Thoracic aorta (tissue), 2 donors: ENCODE measurements around the gene ALDH3A2. TPM values are rescaled to one million over a fixed set of nuclear protein-coding genes. Genes with fewer than 3 reads are reported as not detected.

Source experiments
- ATAC-seq: fragments of 150-250 bp; one replicate; pipeline ENCODE4 v1.8.0; 2017; ENCODE audit warnings: low read depth; ENCODE audit not compliant: insufficient number of reproducible peaks, low FRiP score
- DNase-seq: peaks from one replicate; pipeline ENCODE4 v3.0.0-alpha.2; 2020; ENCODE audit warnings: low spot score
- H3K27ac ChIP-seq, 2 donors: fragments of 200-600 bp; sonication (generic); 1 replicate in 1 of 2; 2 replicates in 1 of 2; pipeline ENCODE4 v1.5.1; 2016; ENCODE audit warnings: mild to moderate bottlenecking in 2 of 2, moderate library complexity in 2 of 2
- H3K27me3 ChIP-seq: fragments of 200-600 bp; sonication (generic); replicated peaks from 2 replicates; pipeline ENCODE4 v1.6.0; 2016; ENCODE audit warnings: mild to moderate bottlenecking; ENCODE audit not compliant: insufficient read depth
- H3K36me3 ChIP-seq: fragments of 200-600 bp; sonication (generic); one replicate; pipeline ENCODE4 v1.5.1; 2016
- H3K4me1 ChIP-seq, 2 donors: fragments of 200-600 bp; sonication (generic); 1 replicate in 1 of 2; 2 replicates in 1 of 2; pipeline versions ENCODE4 v1.5.1 to v1.6.0; 2016; ENCODE audit warnings: low read depth in 2 of 2, mild to moderate bottlenecking in 1 of 2; ENCODE audit not compliant: control insufficient read depth in 1 of 2
- H3K4me3 ChIP-seq: fragments of 200-600 bp; sonication (generic); 2 replicates; pipeline ENCODE4 v1.5.1; 2016; ENCODE audit warnings: mild to moderate bottlenecking
- H3K9me3 ChIP-seq: fragments of 200-600 bp; sonication (generic); 2 replicates; pipeline ENCODE4 v1.5.1; 2016
- total RNA-seq, 2 donors: library from RNA; depleted of rRNA; stranded (reverse); fragments of >200 nt; gene quantifications; one replicate each; pipeline versions ENCODE4 v1.1.0 to v1.2.3, GENCODE V29; 2016
- TF ChIP-seq, protein P1 (sequence below): fragments of 200-600 bp; sonication (generic); IDR thresholded peaks from one replicate; pipeline ENCODE4 v1.5.1; 2019; ENCODE audit warnings: antibody characterized with exemption

ALDH3A2 gene
- total RNA-seq = 100 to 1,000 TPM in 1 of 2 donors, 10 to 100 TPM in 1; 98.1 to 125 TPM

DNA sequence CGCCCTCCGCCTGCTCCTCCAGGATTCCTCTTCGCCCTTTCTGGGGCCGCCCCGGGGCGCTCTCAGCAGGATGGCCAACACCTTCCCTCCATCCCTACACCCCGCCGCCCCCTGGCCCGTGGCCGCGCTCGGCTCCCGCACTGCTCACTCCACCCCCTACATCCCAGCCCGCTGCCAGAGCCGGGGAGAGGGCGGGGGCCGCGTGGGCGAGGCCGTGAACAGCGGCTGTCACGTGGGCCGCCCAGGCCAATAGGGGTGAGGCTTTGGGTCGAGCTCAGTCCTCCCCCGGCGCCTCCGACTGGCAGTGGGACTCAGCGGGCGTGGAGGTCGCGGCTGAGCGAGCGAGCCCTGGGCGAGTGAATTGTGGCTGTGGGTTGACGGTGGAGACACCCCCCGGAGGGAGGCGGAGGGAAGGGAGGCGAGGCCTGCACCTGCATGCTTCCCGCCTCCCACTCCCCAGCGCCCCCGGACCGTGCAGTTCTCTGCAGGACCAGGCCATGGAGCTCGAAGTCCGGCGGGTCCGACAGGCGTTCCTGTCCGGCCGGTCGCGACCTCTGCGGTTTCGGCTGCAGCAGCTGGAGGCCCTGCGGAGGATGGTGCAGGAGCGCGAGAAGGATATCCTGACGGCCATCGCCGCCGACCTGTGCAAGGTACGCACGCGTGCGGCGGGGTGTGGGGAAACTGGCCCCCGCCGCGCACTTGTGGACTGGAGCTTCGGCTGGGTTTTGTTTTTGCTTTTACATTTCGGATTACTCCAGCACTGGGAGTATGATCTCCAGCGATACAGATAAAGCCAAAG is at the start of gene ALDH3A2:
ALDH3A2 (plus strand) TSS at position 277 of the 799 bp plus-strand sequence; CDS start at position 498, 221 bp downstream.
- Histone ChIP-seq H3K4me1 (peaks cover 38 to 75% of the 10 kb centered on the region in 2 donors), H3K4me3 (peak within 1 kb of the TSS; percentile 93), H3K36me3 (peaks cover 4% of the 10 kb centered on the region), H3K27ac (peak within 1 kb of the TSS; percentile 92 to 97), H3K9me3 (no peaks in the 10 kb centered on the region), H3K27me3 (no peaks in the 10 kb centered on the region)
- DNase-seq (peak; percentile 94), ATAC-seq (peak; percentile 91)
- TF ChIP-seq, protein P1, sequence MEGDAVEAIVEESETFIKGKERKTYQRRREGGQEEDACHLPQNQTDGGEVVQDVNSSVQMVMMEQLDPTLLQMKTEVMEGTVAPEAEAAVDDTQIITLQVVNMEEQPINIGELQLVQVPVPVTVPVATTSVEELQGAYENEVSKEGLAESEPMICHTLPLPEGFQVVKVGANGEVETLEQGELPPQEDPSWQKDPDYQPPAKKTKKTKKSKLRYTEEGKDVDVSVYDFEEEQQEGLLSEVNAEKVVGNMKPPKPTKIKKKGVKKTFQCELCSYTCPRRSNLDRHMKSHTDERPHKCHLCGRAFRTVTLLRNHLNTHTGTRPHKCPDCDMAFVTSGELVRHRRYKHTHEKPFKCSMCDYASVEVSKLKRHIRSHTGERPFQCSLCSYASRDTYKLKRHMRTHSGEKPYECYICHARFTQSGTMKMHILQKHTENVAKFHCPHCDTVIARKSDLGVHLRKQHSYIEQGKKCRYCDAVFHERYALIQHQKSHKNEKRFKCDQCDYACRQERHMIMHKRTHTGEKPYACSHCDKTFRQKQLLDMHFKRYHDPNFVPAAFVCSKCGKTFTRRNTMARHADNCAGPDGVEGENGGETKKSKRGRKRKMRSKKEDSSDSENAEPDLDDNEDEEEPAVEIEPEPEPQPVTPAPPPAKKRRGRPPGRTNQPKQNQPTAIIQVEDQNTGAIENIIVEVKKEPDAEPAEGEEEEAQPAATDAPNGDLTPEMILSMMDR = peak; percentile 38

DNA sequence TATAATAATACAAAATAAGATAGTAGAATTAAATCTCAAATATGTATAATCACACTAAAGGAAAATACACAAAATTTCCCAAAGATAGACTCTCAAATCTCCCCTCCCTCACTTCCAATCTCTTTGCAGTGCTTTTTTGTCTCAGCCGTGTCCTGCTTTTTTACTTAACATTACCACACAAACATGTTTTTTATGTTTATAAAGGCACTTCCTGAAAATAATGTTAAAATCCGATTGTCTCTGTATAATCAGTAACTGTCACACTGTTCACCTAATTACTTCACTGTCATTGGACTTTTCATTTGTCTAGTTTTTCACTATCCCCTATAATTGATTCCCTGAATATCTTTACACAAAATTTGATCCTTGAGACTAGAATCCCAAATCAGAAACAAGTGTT is 38.2 kb upstream of the ALDH3A2 start:
- DNase-seq = no peak
- TF ChIP-seq, protein P1 = no peak
- no peak overlapping the region for H3K4me3 ChIP-seq
- no peaks in the 10 kb centered on the region for H3K36me3 ChIP-seq
- ATAC-seq = no peak
- H3K9me3 ChIP-seq = no peaks in the 10 kb centered on the region
- no peak overlapping the region for H3K27ac ChIP-seq
- no peaks in the 10 kb centered on the region for H3K27me3 ChIP-seq
- H3K4me1 ChIP-seq = no peaks in the 10 kb centered on the region

DNA sequence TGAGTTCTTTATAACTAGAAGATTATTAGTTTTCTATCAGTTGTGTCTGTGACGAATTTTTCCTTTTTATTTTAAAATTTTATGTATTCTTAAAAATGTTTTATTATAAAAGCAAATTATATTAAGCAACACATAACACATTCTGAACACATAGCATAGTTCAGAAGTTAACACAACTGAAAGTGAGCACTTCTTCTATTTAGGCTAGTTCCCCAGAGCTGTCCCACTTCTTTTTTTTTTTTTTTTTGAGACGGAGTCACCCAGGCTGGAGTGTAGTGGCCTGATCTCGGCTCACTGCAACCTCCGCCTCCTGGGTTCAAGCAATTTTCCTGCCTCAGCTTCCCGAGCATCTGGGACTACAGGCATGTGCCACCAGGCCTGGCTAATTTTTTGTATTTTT is 37.7 kb upstream of the ALDH3A2 start:
- Histone ChIP-seq H3K9me3 (no peaks in the 10 kb centered on the region), H3K4me3 (no peak overlapping the region), H3K27ac (no peak overlapping the region), H3K27me3 (no peaks in the 10 kb centered on the region), H3K36me3 (no peaks in the 10 kb centered on the region), H3K4me1 (no peaks in the 10 kb centered on the region)
- DNase-seq (no peak), ATAC-seq (no peak)
- TF ChIP-seq, protein P1 = no peak

DNA sequence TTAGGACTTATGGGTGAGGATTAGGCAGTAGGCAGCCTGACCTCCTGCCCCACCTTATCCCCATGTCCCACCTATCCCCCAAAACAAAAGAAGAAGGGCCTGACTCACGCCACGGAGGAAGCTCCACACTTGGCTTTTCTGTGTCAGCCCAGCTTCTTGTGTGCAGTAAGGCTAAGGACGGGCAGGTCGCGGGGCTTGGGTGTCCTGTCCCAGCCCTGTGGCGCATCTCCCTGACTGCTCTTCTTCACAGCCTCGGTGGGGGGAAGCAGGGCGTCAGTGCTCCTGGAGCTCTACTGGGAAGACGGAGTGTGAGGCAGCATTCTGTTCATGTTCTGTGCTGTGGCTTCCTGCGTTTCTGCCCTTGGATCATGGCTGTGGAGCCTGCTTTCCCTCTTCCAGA is 34.6 kb upstream of the ALDH3A2 start:
- H3K4me3 ChIP-seq = no peak overlapping the region
- ATAC-seq (no peak), DNase-seq (no peak)
- H3K4me1 ChIP-seq = no peaks in the 10 kb centered on the region
- no peaks in the 10 kb centered on the region for H3K36me3 ChIP-seq
- TF ChIP-seq, protein P1 = no peak
- H3K27me3 ChIP-seq = no peaks in the 10 kb centered on the region
- H3K27ac ChIP-seq = no peak overlapping the region
- peaks cover 8% of the 10 kb centered on the region for H3K9me3 ChIP-seq

DNA sequence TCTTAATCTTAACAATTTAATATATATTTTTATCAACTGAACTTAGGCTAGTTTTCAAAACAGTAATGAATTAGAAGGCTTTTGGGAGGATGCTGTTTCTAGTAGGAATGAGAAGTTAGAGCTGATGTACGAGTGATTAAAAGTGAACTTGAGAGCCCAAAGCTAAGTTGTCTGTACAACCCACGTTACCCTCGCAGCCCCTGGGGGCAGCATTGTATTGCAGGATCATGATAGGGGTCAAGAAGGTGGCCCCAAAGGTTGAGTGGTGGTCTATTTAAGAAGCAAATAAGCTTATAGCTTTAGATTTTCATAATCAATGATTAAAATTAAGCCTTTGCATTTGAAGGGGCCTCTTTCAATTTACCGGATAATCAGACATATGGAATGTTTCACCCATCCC is 33.7 kb upstream of the ALDH3A2 start:
- DNase-seq (no peak), ATAC-seq (no peak)
- peaks cover 16% of the 10 kb centered on the region for H3K9me3 ChIP-seq
- TF ChIP-seq, protein P1 = no peak
- no peaks in the 10 kb centered on the region for H3K27me3 ChIP-seq
- no peaks in the 10 kb centered on the region for H3K36me3 ChIP-seq
- H3K4me1 ChIP-seq = no peaks in the 10 kb centered on the region
- no peak overlapping the region for H3K27ac ChIP-seq
- H3K4me3 ChIP-seq = no peak overlapping the region
